SK-N-SH (cell line): ENCODE data around the gene FRMD3. TPM values are rescaled to one million over a fixed set of nuclear protein-coding genes. Genes with fewer than 3 reads are reported as not detected.

ENCODE experiments used
- CTCF ChIA-PET: fragments of 300-600, 350-600 bp; formaldehyde crosslinking; extraction: SDS; loops from one replicate; lab custom pipeline; 2021; lab: Yijun Ruan, JAX
- POLR2A ChIA-PET: fragments of 350-600 bp; sonication (Branson Sonifier 250); formaldehyde crosslinking; extraction: SDS; loops from one replicate; lab custom pipeline; 2020; ENCODE audit warnings: antibody characterized with exemption, inconsistent platforms; lab: Yijun Ruan, JAX
- DNase-seq: peaks from one replicate; pipeline ENCODE4 v3.0.0; 2012
- H2AFZ ChIP-seq: fragments of 200-600 bp; sonication (generic); 2 replicates; pipeline ENCODE4 v1.8.1; 2016; ENCODE audit warnings: antibody characterized with exemption, mild to moderate bottlenecking, low read depth
- H3F3A ChIP-seq: fragments of 200-600 bp; sonication (generic); replicated peaks from 2 replicates; pipeline ENCODE3; 2016; ENCODE audit warnings: antibody characterized with exemption, mild to moderate bottlenecking; ENCODE audit not compliant: insufficient read depth
- H3K27ac ChIP-seq, 2 experiments: fragments of 200-500 bp in 1 of 2; fragments of 200-600 bp in 1 of 2; sonication (Bioruptor generic) in 1 of 2; sonication (generic), shearing (Covaris generic) in 1 of 2; 2 replicates each; pipeline versions ENCODE4 v1.5.1 to v1.6.1; 2014 to 2016; ENCODE audit warnings: low read depth in 2 of 2, inconsistent platforms in 1 of 2, low read length in 1 of 2, mild to moderate bottlenecking in 1 of 2, mixed read lengths in 1 of 2
- H3K27me3 ChIP-seq: fragments of 200-600 bp; sonication (generic), shearing (Covaris generic); 2 replicates; pipeline ENCODE4 v1.6.1; 2016; ENCODE audit warnings: mixed run types; ENCODE audit not compliant: insufficient read depth
- H3K36me3 ChIP-seq, 2 experiments: fragments of 200-500 bp in 1 of 2; fragments of 200-600 bp in 1 of 2; sonication (Bioruptor generic) in 1 of 2; sonication (generic) in 1 of 2; replicated peaks in 1 of 2; 2 replicates each; pipeline versions ENCODE3 to v1.5.1; 2014 to 2016; ENCODE audit warnings: low read length in 1 of 2, mild to moderate bottlenecking in 1 of 2; ENCODE audit not compliant: insufficient read depth in 2 of 2, control insufficient read depth in 1 of 2
- H3K4me1 ChIP-seq, 2 experiments: fragments of 200-500 bp in 1 of 2; fragments of 200-600 bp in 1 of 2; sonication (Bioruptor generic) in 1 of 2; sonication (generic), shearing (Covaris generic) in 1 of 2; 2 replicates each; pipeline versions ENCODE4 v1.5.1 to v1.6.1; 2014 to 2016; ENCODE audit warnings: low read depth in 1 of 2, low read length in 1 of 2, mixed run types in 1 of 2; ENCODE audit not compliant: insufficient read depth in 2 of 2, control insufficient read depth in 1 of 2
- H3K4me2 ChIP-seq: fragments of 200-600 bp; sonication (generic), shearing (Covaris generic); 2 replicates; pipeline ENCODE4 v1.6.1; 2017; ENCODE audit warnings: mixed run types
- H3K4me3 ChIP-seq, 2 experiments: fragments of 200-500 bp in 1 of 2; fragments of 200-600 bp in 1 of 2; sonication (Bioruptor generic) in 1 of 2; sonication (generic), shearing (Covaris generic) in 1 of 2; 2 replicates each; pipeline versions ENCODE4 v1.5.1 to v1.8.1; 2014 to 2016; ENCODE audit warnings: low read depth in 2 of 2, inconsistent platforms in 1 of 2, low read length in 1 of 2, mild to moderate bottlenecking in 1 of 2, mixed read lengths in 1 of 2, moderate library complexity in 1 of 2
- H3K79me2 ChIP-seq: fragments of 200-600 bp; sonication (generic); 2 replicates; pipeline ENCODE4 v1.8.1; 2017; ENCODE audit warnings: mild to moderate bottlenecking; ENCODE audit not compliant: insufficient read depth
- H3K9ac ChIP-seq: fragments of 200-600 bp; sonication (generic); 2 replicates; pipeline ENCODE4 v1.6.1; 2017; ENCODE audit warnings: mixed run types
- H3K9me2 ChIP-seq: fragments of 200-600 bp; sonication (generic); 2 replicates; pipeline ENCODE4 v1.6.1; 2017; ENCODE audit warnings: mixed run types
- H3K9me3 ChIP-seq: fragments of 200-600 bp; sonication (generic); 2 replicates; pipeline ENCODE4 v1.6.1; 2017; ENCODE audit warnings: mixed run types, mild to moderate bottlenecking, moderate library complexity
- H4K20me1 ChIP-seq: fragments of 200-600 bp; sonication (generic); 2 replicates; pipeline ENCODE4 v1.6.1; 2017; ENCODE audit warnings: mild to moderate bottlenecking, mixed run types; ENCODE audit not compliant: insufficient read depth
- CHD2 ChIP-seq: fragments of 150-350 bp; IDR thresholded peaks from 2 replicates; pipeline ENCODE4 v1.6.1; 2018; ENCODE audit warnings: low read length; ENCODE audit not compliant: partially characterized antibody
- EZH2phosphoT487 ChIP-seq: fragments of 200-600 bp; sonication (generic); IDR thresholded peaks from 2 replicates; pipeline ENCODE4 v1.6.1; 2017; ENCODE audit warnings: low read depth, mixed run types, mild to moderate bottlenecking, antibody characterized with exemption, moderate library complexity, borderline replicate concordance
- FOSL2 ChIP-seq: IDR thresholded peaks from 2 replicates; pipeline ENCODE4 v1.4.0; 2012; ENCODE audit warnings: low read depth, mild to moderate bottlenecking, moderate library complexity, borderline replicate concordance
- FOXJ3 ChIP-seq: sonication (generic); formaldehyde crosslinking; IDR thresholded peaks from 2 replicates; pipeline ENCODE4 v1.5.1; 2020; ENCODE audit warnings: mild to moderate bottlenecking, missing genetic modification reagents
- FOXM1 ChIP-seq: IDR thresholded peaks from 2 replicates; pipeline ENCODE4 v1.4.0; 2012; ENCODE audit warnings: low read depth, mild to moderate bottlenecking
- GABPA ChIP-seq: IDR thresholded peaks from 2 replicates; pipeline ENCODE4 v1.4.0; 2012; ENCODE audit warnings: low read depth, mild to moderate bottlenecking
- GATA2 ChIP-seq: sonication (generic); formaldehyde crosslinking; IDR thresholded peaks from 2 replicates; pipeline ENCODE4 v1.5.0; 2020; ENCODE audit warnings: mild to moderate bottlenecking, missing genetic modification reagents
- MXI1 ChIP-seq: IDR thresholded peaks from 2 replicates; pipeline ENCODE4 v1.6.1; 2012; ENCODE audit warnings: mild to moderate bottlenecking, low read depth, low read length, improper control_type of control experiment
- NFIC ChIP-seq: IDR thresholded peaks from 2 replicates; pipeline ENCODE4 v1.4.0; 2012; ENCODE audit warnings: borderline replicate concordance
- RFX5 ChIP-seq: IDR thresholded peaks from 2 replicates; pipeline ENCODE4 v1.6.1; 2012; ENCODE audit warnings: mild to moderate bottlenecking, improper control_type of control experiment, low read length
- RXRA ChIP-seq: IDR thresholded peaks from 2 replicates; pipeline ENCODE4 v1.4.0; 2012; ENCODE audit warnings: low read depth, mild to moderate bottlenecking, borderline replicate concordance
- TAF1 ChIP-seq: IDR thresholded peaks from 2 replicates; pipeline ENCODE4 v1.6.1; 2012; ENCODE audit warnings: low read depth, mild to moderate bottlenecking, low read length, moderate library complexity, borderline replicate concordance
- TCF12 ChIP-seq: IDR thresholded peaks from 2 replicates; pipeline ENCODE4 v1.4.0; 2012
- TEAD4 ChIP-seq: IDR thresholded peaks from 2 replicates; pipeline ENCODE4 v1.4.0; 2012; ENCODE audit warnings: mild to moderate bottlenecking, borderline replicate concordance; ENCODE audit not compliant: insufficient read depth
- WGBS: methylation state at CpG from one replicate; pipeline ENCODE4 v1.1.6; 2017; ENCODE audit warnings: low lambda C conversion rate; 5-methylcytosine and 5-hydroxymethylcytosine counted together
- polyA plus RNA-seq, 3 experiments: library from polyadenylated mRNA; depleted of rRNA; stranded (reverse); fragments of >200 nt; gene quantifications; 2 replicates each; pipeline ENCODE4 v1.2.3, GENCODE V29; 2012
- TF ChIP-seq, protein P1 (sequence below): IDR thresholded peaks from 2 replicates; pipeline ENCODE4 v1.4.0; 2012; ENCODE audit warnings: low read depth, borderline replicate concordance
- TF ChIP-seq, protein P2 (sequence below): IDR thresholded peaks from 2 replicates; pipeline ENCODE4 v1.4.0; 2012; ENCODE audit warnings: low read depth
- TF ChIP-seq, protein P3 (sequence below): fragments of 150-350 bp; IDR thresholded peaks from 2 replicates; pipeline ENCODE4 v1.6.1; 2017; ENCODE audit warnings: antibody characterized with exemption, low read length, low read depth, borderline replicate concordance
- TF ChIP-seq, protein P4 (sequence below): IDR thresholded peaks from 2 replicates; pipeline ENCODE4 v1.4.0; 2012; ENCODE audit warnings: low read depth, borderline replicate concordance
- TF ChIP-seq, protein P5 (sequence below): IDR thresholded peaks from 2 replicates; pipeline ENCODE4 v1.6.1; 2012; ENCODE audit warnings: mild to moderate bottlenecking, low read depth, low read length, moderate library complexity

FRMD3 gene
- polyA plus RNA-seq, 1 of the 3 experiments (the other 2 are of a cell fraction) = 0.89 TPM

DNA sequence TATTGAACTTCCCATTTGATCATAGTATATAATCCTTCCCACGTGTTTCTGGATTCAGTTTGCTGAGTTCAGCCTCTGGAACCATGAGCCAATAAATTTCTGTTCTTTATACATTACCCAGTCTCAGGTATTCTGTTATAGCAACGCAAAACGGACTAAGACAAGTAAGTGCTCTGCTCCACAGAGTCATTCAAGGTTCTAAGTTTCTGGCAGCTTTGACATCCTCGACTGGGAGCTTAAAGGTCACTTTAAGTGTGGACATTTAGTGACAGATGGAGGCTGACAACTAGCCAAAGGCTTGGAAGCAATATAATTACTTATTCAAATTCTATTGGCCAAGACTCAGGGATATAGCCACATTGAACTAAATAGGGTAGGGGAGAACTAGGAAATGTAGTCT, 297.5 kb downstream of the FRMD3 start:
- H3K9me2 ChIP-seq = 0 out of 2 replicates have a peak, but pooled peaks cover 5% of the 10 kb centered on the region
- no peaks in the 10 kb centered on the region for H3K79me2 ChIP-seq
- H3K4me1 ChIP-seq = no peaks in the 10 kb centered on the region; a peak in 2 of 4 replicates
- DNase-seq = no peak
- H3K9me3 ChIP-seq = no peaks in the 10 kb centered on the region
- H2AFZ ChIP-seq = no peak overlapping the region
- H3K4me3 ChIP-seq = no peak overlapping the region
- TF ChIP-seq EZH2phosphoT487 (no peak), GATA2 (no peak), MXI1 (no peak), TAF1 (no peak), FOXJ3 (CRISPR knock-in tag) (no peak), TEAD4 (no peak), CHD2 (no peak), GABPA (no peak), FOSL2 (no peak)
- TF ChIP-seq, protein P1, sequence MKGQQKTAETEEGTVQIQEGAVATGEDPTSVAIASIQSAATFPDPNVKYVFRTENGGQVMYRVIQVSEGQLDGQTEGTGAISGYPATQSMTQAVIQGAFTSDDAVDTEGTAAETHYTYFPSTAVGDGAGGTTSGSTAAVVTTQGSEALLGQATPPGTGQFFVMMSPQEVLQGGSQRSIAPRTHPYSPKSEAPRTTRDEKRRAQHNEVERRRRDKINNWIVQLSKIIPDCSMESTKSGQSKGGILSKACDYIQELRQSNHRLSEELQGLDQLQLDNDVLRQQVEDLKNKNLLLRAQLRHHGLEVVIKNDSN = no peak
- TF ChIP-seq, protein P2, sequence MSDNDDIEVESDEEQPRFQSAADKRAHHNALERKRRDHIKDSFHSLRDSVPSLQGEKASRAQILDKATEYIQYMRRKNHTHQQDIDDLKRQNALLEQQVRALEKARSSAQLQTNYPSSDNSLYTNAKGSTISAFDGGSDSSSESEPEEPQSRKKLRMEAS = no peak
- TF ChIP-seq, protein P3, sequence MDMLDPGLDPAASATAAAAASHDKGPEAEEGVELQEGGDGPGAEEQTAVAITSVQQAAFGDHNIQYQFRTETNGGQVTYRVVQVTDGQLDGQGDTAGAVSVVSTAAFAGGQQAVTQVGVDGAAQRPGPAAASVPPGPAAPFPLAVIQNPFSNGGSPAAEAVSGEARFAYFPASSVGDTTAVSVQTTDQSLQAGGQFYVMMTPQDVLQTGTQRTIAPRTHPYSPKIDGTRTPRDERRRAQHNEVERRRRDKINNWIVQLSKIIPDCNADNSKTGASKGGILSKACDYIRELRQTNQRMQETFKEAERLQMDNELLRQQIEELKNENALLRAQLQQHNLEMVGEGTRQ = no peak
- H3F3A ChIP-seq = no peaks in the 10 kb centered on the region
- H3K36me3 ChIP-seq = no peaks in the 10 kb centered on the region
- 50% methylated on average over 4 of the region's 4 CpGs for WGBS
- ChIA-PET CTCF (interaction anchor here (1.0 kb wide), 1 partner anchor 42 kb away, joined by 3 read pairs; no protein-coding TSS in a partner anchor), POLR2A (no interaction called here)
- no peak overlapping the region; a peak in 1 of 4 replicates for H3K27ac ChIP-seq
- no peak overlapping the region for H3K4me2 ChIP-seq
- H3K27me3 ChIP-seq = no peaks in the 10 kb centered on the region
- H4K20me1 ChIP-seq = no peaks in the 10 kb centered on the region
- H3K9ac ChIP-seq = no peak overlapping the region

DNA sequence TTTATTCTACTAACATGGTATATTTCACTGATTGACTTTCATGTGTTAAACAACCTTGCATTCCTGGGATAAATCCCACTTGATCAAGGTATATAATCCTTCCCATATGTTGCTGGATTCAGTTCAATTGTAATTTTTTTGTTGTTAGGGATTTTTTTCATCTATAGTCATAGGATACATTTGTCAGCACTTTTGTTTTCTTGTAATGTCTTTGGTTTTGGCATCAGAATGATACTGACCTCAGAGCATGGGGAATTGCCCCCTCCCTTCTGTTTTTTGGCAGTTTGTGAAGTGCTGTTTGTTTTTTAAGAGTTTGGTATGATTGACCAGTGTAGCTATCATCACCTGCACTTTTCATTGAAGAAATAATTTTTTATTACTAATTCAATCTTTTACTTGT, 298.5 kb downstream of the FRMD3 start:
- Histone ChIP-seq H3K4me2 (no peak overlapping the region), H3K9me2 (0 out of 2 replicates have a peak, but pooled peaks cover 6% of the 10 kb centered on the region), H3F3A (no peaks in the 10 kb centered on the region), H4K20me1 (no peaks in the 10 kb centered on the region), H3K79me2 (no peaks in the 10 kb centered on the region), H2AFZ (no peak overlapping the region), H3K4me1 (no peaks in the 10 kb centered on the region; a peak in 2 of 4 replicates), H3K27me3 (no peaks in the 10 kb centered on the region), H3K9me3 (no peaks in the 10 kb centered on the region), H3K36me3 (no peaks in the 10 kb centered on the region), H3K27ac (no peak overlapping the region), H3K4me3 (no peak overlapping the region), H3K9ac (no peak overlapping the region)
- CTCF ChIA-PET = no interaction called here
- POLR2A ChIA-PET = interaction anchor here (1.2 kb wide), 1 partner anchor 20 kb away, joined by 3 read pairs; no protein-coding TSS in a partner anchor
- DNase-seq = no peak
- TF ChIP-seq NFIC (no peak), MXI1 (no peak), TCF12 (no peak), EZH2phosphoT487 (no peak), RFX5 (no peak), TAF1 (no peak), RXRA (no peak), FOXM1 (no peak)
- TF ChIP-seq, protein P4, sequence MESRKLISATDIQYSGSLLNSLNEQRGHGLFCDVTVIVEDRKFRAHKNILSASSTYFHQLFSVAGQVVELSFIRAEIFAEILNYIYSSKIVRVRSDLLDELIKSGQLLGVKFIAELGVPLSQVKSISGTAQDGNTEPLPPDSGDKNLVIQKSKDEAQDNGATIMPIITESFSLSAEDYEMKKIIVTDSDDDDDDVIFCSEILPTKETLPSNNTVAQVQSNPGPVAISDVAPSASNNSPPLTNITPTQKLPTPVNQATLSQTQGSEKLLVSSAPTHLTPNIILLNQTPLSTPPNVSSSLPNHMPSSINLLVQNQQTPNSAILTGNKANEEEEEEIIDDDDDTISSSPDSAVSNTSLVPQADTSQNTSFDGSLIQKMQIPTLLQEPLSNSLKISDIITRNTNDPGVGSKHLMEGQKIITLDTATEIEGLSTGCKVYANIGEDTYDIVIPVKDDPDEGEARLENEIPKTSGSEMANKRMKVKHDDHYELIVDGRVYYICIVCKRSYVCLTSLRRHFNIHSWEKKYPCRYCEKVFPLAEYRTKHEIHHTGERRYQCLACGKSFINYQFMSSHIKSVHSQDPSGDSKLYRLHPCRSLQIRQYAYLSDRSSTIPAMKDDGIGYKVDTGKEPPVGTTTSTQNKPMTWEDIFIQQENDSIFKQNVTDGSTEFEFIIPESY = no peak
- TF ChIP-seq, protein P5, sequence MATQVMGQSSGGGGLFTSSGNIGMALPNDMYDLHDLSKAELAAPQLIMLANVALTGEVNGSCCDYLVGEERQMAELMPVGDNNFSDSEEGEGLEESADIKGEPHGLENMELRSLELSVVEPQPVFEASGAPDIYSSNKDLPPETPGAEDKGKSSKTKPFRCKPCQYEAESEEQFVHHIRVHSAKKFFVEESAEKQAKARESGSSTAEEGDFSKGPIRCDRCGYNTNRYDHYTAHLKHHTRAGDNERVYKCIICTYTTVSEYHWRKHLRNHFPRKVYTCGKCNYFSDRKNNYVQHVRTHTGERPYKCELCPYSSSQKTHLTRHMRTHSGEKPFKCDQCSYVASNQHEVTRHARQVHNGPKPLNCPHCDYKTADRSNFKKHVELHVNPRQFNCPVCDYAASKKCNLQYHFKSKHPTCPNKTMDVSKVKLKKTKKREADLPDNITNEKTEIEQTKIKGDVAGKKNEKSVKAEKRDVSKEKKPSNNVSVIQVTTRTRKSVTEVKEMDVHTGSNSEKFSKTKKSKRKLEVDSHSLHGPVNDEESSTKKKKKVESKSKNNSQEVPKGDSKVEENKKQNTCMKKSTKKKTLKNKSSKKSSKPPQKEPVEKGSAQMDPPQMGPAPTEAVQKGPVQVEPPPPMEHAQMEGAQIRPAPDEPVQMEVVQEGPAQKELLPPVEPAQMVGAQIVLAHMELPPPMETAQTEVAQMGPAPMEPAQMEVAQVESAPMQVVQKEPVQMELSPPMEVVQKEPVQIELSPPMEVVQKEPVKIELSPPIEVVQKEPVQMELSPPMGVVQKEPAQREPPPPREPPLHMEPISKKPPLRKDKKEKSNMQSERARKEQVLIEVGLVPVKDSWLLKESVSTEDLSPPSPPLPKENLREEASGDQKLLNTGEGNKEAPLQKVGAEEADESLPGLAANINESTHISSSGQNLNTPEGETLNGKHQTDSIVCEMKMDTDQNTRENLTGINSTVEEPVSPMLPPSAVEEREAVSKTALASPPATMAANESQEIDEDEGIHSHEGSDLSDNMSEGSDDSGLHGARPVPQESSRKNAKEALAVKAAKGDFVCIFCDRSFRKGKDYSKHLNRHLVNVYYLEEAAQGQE = no peak
